GM19438 (cell line): ENCODE measurements around the gene DHX40.
"Not testable (repeated sequence)": the region's sequence is repeated elsewhere in the genome, so short reads cannot be mapped to it uniquely, and the experiment has no call there.

Experiments used
- ATAC-seq: cut with Tn5 transposase; IDR thresholded peaks from one replicate; pipeline ENCODE4 v1.9.1; 2021; ENCODE audit warnings: low read depth; ENCODE audit not compliant: unreplicated experiment

The DHX40 gene

GRCh38 chr17:59550703-59551102 lies 14.7 kb upstream of the DHX40 start:
- ATAC-seq = no peak

GRCh38 chr17:59558039-59558438 lies 7.4 kb upstream of the DHX40 start:
- ATAC-seq = no peak

DNA sequence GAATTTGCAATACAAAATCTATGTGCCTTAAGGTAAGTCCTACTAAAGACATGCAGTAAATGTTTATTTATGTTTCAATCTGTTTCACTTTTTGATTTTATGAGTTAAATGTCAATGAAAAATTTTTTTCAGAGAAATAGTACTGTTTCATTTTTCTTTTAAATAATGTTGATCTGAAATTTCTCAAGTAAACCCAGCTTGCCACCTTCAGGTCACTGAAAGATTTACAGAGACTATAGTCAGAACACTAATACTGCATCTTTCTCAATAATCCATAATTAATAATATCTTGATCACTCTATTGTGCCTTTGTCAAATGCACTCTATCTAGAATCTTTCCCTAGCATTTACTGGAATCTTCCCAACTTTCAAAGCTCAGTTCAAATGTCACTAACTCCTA lies 6.5 kb upstream of the DHX40 start:
- ATAC-seq = no peak

GRCh38 chr17:59561042-59561441 lies 4.4 kb upstream of the DHX40 start:
- ATAC-seq = no peak

DNA sequence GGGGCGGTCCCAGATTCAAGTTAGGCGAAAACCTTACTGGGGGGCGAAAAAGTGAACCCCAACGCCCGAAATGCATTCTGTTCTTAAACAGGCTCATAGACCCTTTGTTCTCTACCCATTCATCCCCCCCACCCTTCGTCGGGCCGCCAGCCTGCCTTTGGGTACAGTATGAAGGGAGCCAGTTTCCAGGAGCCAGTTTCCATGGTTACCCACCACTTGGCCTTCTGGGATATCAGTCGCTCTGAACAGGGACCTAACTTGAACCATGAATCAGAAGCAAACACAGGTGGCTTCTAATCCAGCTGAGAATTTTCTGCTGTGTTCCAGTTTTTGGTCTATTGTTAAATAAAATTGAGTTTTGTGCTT lies 532 bp downstream of the DHX40 start:
- no peak for ATAC-seq

DNA sequence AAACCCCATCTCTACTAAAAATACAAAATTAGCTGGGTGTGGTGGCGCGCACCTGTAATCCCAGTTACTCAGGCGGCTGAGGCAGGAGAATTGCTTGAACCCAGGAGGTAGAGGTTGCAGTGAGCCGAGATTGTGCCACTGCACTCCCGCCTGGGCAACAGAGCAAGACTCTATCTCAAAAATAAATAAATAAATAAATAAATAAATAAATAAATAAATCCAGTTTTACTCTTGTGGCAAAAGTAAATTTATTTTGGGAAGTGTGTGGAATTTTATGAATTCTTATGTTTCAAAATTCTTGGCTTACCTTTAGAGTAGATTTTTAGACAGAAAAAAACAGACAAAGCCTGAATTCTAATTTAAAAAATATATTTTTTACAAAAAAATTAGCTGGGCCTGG lies 3.7 kb downstream of the DHX40 start:
- ATAC-seq = not testable (repeated sequence)

DNA sequence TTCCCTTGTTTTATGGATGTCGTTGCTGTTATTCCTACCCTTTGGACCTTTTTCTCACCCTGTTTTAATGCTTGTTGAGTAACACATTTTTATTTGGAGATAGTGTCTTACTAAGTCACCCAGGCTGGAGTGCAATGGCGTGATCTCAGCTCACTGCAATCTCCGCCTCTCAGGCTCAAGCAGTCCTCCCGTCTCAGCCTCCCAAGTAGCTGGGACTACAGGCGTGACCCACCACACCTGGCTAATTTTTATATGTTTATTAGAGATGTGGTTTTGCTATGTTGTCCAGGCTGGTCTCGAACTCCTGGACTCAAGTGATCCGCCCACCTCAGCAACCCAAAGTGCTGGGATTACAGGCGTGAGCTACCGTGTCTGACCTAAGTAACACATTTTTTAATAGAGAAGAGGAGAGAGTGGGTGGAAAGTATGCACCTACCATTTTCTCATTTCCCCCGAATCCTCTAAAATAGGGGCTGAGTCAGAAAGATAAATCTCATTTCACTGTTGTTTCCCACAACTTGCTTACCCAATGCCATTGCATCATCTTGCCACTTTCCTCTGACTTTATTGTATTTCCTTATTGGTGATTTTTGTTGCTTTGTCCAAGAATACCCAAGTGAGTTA lies 7.0 kb downstream of the DHX40 start:
- no peak for ATAC-seq

DNA sequence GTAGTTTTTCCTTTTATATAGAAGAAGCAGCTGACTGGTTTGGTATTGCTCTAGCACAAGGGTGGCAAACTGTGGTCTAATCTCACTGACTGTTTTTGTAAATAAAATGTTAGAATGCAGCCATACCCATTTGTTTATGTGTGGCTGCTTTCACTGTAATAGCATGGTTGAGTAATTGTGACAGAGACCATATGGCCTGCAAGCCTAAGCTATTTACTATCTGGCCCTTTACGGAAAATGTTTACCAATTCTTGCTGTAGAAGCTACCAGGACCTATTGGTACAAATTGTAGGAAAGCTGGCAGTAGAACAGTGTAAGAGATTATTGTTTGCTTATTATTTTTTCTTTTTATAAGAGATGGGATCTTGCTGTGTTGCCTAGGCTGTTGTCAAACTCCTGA lies 18.8 kb downstream of the DHX40 start:
- not testable (repeated sequence) for ATAC-seq

DNA sequence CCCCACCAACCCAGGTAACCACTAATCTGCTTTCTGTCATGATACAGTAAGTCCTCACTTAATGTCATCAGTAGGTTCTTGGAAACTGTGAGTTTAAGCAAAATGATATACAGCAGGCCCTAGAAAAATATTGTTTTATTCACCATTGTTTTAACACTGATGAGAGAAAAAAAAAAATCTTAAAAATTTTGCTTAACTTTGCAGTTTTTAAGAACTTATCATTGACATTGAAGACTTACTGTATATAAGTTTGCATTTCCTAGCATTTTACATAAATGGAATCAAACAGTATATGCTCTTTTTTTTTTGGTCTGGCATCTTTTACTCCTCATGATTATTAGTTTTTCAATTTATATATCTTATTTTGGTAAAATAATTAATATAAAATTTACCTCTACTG lies 34.8 kb downstream of the DHX40 start:
- ATAC-seq = no peak

DNA sequence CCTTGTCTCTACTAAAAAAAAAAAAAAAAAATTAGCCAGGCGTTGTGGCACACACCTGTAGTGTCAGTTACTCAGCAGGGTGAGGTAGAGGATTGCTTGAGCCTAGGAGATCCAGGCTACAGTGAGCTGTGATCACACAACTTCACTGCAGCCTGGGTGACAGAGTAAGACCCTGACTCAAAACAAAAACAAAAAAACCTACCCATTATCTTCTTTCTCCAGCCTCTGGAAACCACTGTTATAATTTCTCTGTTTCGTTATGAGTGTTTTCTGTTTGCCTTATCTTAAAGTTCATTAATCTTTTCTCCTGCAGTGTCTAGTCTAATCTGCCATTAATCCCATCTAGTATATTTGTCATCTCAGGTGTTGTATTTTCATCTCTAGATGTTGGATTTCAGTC lies 35.7 kb downstream of the DHX40 start:
- ATAC-seq = no peak

DNA sequence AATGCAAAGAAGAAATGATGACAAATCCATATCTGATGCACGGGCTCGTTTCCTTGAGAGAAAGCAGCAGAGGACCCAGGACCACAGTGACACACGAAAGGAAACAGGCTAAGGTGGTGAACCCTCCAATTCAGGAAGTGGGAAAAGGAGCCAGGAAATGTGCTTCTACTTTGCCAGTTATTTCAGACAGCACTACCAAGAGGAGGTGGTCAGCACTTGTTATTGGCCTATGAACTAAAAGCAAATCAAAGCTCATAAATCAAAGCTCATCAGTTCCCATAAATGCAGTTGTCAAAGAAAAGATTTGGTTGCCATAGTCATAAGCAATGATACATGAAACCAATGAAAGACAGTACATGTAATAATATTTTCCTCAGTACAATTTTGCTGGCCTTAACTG lies 41.7 kb downstream of the DHX40 start:
- ATAC-seq = no peak

GRCh38 chr17:59607817-59608403 lies 42.5 kb downstream of the DHX40 start:
- no peak for ATAC-seq

GRCh38 chr17:59611503-59611902 lies 46.1 kb downstream of the DHX40 start:
- no peak for ATAC-seq

DNA sequence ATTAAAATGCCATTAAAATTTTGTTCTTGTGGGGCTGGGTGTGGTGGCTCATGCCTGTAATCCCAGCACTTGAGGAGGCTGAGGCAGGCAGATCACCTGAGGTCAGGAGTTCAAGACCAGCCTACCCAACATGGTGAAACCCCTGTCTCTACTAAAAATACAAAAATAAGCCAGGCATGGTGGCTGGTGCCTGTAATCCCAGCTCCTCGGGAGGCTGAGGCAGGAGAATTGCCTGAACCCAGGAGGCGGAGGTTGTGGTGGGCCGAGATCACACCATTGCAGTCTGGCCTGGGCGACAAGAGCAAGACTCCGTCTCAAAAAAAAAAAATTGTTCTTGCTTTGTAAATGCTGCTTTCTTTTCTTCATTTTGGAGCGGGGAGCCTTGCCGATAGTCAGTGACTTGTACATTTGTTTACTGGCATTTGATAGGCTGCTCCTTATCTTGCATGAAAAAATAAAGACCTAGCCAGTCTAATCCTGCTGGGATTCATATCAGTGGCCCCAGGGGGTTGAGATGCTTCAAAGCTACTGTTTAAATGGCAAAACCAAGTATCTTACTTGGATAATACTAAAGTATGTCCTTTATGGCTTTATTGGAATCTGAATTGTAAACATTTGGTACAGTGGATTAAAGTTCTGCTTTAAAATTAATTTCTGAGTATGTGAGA lies 51.0 kb downstream of the DHX40 start:
- ATAC-seq = no peak

GRCh38 chr17:59617156-59617732 lies 51.8 kb downstream of the DHX40 start:
- ATAC-seq = no peak

GRCh38 chr17:59619035-59619297 lies 53.6 kb downstream of the DHX40 start:
- no peak for ATAC-seq

GRCh38 chr17:59619298-59620063 lies 54.1 kb downstream of the DHX40 start, which contains the start of gene CLTC:
Gene CLTC, plus strand, starts transcription at chr17:59619895. Its CDS starts 237 bp downstream, at chr17:59620132.
- peak; percentile 70 for ATAC-seq

GRCh38 chr17:59620064-59620359 lies 54.6 kb downstream of the DHX40 start:
- no peak for ATAC-seq

GRCh38 chr17:59620518-59621259 lies 55.3 kb downstream of the DHX40 start:
- ATAC-seq = no peak

- no peak for ATAC-seq
These were observed 56.4 kb downstream of the DHX40 start for GRCh38 chr17:59621771-59622170.

- no peak for ATAC-seq
These were observed 57.7 kb downstream of the DHX40 start for GRCh38 chr17:59623151-59623550.
